Measurements from ENCODE around the gene LTO1. TPM values are rescaled to one million over a fixed set of nuclear protein-coding genes. Genes with fewer than 3 reads are reported as not detected.

Gene LTO1
- total RNA-seq, 1 donor from 2014 or later, result 20.0 TPM

DNA sequence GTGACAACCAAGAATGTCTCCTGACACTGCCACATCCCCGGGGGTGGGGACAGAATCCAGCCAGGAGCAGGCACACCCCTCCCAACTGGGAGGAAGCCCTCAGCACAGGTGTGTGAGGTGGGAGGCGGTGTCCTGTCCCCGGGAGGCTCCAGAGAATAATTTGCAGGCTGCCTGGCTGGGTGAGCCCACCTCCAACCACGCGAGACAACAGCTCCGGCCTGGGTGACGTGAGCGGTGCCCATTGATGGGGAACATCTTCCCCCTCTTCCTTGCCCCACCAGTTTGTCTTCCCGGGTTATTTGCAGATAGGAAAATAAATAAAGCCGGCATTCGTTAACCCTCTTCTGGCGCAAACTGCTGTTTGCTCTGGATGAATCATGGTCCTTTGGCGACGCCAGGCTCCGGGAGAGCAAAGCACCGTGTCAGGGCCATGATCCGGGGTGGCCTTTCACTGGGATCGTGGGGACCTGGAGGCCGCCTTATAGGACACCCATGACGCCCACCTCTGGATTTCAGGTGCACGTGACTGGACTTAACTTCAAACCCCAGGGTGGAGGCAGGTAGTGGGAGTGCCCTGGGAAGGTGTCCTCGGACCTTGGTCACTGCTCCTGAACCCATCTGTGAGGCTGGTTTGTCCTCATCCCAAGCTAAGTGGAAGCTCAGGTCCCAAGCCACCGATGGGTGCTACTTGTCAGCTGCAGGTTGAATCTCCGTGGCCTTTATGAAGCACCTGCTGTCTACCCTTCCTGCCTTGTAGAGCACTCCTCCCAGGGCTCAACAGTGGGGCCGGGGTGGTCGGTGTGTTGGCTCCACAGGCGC, 20.3 kb downstream of the LTO1 start:
- peaks cover 15% of the 10 kb centered on the region for H3K4me1 ChIP-seq (ENCODE audit: insufficient read depth, low read length)
- peaks cover 10% of the 10 kb centered on the region for H3K79me2 ChIP-seq (ENCODE audit: insufficient read depth, low read length)
- Mint-ChIP-seq H3K27ac (ENCODE audit: unreplicated experiment) (peak overlapping the region; percentile 34), H3K4me3 (ENCODE audit: unreplicated experiment) (no peak overlapping the region), H3K9me3 (ENCODE audit: unreplicated experiment) (no peaks in the 10 kb centered on the region), H3K36me3 (ENCODE audit: low read depth, unreplicated experiment) (peaks cover 13% of the 10 kb centered on the region), H3K27me3 (ENCODE audit: low read depth, unreplicated experiment) (peaks cover 2% of the 10 kb centered on the region), H3K4me1 (ENCODE audit: low read depth, unreplicated experiment) (peaks cover 7% of the 10 kb centered on the region)
- no peak overlapping the region for H2AFZ ChIP-seq (ENCODE audit: low read depth, low read length)
- no peak overlapping the region for H3K27ac ChIP-seq (ENCODE audit: low read depth, low read length)
- DNase-seq (ENCODE audit: low read depth) (no peak), FAIRE-seq (no peak)
- no peaks in the 10 kb centered on the region for H3K9me3 ChIP-seq (ENCODE audit: insufficient read depth, low read depth, low read length)
- no peak overlapping the region for H3K4me3 ChIP-seq (ENCODE audit: insufficient read depth, low read depth, low read length)
- H3K4me2 ChIP-seq (ENCODE audit: low read length), result no peak overlapping the region
- H4K20me1 ChIP-seq (ENCODE audit: insufficient read depth, low read length), result peaks cover 52% of the 10 kb centered on the region
- H3K36me3 ChIP-seq (ENCODE audit: insufficient read depth, low read length), result peaks cover 36% of the 10 kb centered on the region
- no peaks in the 10 kb centered on the region for H3K27me3 ChIP-seq (ENCODE audit: insufficient read depth, low read length)
- no peak overlapping the region for H3K9ac ChIP-seq (ENCODE audit: low read length)
- TF ChIP-seq, protein P1, sequence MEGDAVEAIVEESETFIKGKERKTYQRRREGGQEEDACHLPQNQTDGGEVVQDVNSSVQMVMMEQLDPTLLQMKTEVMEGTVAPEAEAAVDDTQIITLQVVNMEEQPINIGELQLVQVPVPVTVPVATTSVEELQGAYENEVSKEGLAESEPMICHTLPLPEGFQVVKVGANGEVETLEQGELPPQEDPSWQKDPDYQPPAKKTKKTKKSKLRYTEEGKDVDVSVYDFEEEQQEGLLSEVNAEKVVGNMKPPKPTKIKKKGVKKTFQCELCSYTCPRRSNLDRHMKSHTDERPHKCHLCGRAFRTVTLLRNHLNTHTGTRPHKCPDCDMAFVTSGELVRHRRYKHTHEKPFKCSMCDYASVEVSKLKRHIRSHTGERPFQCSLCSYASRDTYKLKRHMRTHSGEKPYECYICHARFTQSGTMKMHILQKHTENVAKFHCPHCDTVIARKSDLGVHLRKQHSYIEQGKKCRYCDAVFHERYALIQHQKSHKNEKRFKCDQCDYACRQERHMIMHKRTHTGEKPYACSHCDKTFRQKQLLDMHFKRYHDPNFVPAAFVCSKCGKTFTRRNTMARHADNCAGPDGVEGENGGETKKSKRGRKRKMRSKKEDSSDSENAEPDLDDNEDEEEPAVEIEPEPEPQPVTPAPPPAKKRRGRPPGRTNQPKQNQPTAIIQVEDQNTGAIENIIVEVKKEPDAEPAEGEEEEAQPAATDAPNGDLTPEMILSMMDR (IDR thresholded peaks at IDR 0.05; ENCODE audit: insufficient read depth, low read depth, low read length), result no peak
- no peak for TF ChIP-seq EZH2 (IDR thresholded peaks at IDR 0.05; ENCODE audit: insufficient read depth, low read length)

DNA sequence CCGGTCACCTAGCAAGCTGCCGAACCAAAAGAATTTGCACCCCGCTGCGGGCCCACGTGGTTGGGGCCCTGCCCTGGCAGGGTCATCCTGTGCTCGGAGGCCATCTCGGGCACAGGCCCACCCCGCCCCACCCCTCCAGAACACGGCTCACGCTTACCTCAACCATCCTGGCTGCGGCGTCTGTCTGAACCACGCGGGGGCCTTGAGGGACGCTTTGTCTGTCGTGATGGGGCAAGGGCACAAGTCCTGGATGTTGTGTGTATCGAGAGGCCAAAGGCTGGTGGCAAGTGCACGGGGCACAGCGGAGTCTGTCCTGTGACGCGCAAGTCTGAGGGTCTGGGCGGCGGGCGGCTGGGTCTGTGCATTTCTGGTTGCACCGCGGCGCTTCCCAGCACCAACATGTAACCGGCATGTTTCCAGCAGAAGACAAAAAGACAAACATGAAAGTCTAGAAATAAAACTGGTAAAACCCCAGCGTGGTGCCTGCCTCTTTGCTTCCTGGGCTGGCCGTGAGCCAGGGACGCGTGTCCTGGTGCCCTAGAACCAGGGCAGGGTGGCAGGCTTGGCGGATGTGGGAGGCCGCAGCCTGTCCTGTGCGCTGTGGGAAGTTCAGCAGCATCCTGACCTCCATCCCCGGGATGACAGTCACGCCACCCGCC, 21.0 kb downstream of the LTO1 start:
- no peaks in the 10 kb centered on the region for H3K9me3 ChIP-seq (ENCODE audit: insufficient read depth, low read depth, low read length)
- H3K4me3 ChIP-seq (ENCODE audit: insufficient read depth, low read depth, low read length), result no peak overlapping the region
- Mint-ChIP-seq H3K4me1 (ENCODE audit: low read depth, unreplicated experiment) (peaks cover 7% of the 10 kb centered on the region), H3K27me3 (ENCODE audit: low read depth, unreplicated experiment) (no peaks in the 10 kb centered on the region), H3K9me3 (ENCODE audit: unreplicated experiment) (no peaks in the 10 kb centered on the region), H3K27ac (ENCODE audit: unreplicated experiment) (peak overlapping the region; percentile 34), H3K36me3 (ENCODE audit: low read depth, unreplicated experiment) (peaks cover 11% of the 10 kb centered on the region), H3K4me3 (ENCODE audit: unreplicated experiment) (no peak overlapping the region)
- peaks cover 59% of the 10 kb centered on the region for H4K20me1 ChIP-seq (ENCODE audit: insufficient read depth, low read length)
- H3K27ac ChIP-seq (ENCODE audit: low read depth, low read length), result no peak overlapping the region
- DNase-seq (ENCODE audit: low read depth) (no peak), FAIRE-seq (no peak)
- no peak overlapping the region for H2AFZ ChIP-seq (ENCODE audit: low read depth, low read length)
- no peak overlapping the region for H3K4me2 ChIP-seq (ENCODE audit: low read length)
- no peaks in the 10 kb centered on the region for H3K27me3 ChIP-seq (ENCODE audit: insufficient read depth, low read length)
- H3K36me3 ChIP-seq (ENCODE audit: insufficient read depth, low read length), result peaks cover 44% of the 10 kb centered on the region
- peaks cover 18% of the 10 kb centered on the region for H3K79me2 ChIP-seq (ENCODE audit: insufficient read depth, low read length)
- peaks cover 18% of the 10 kb centered on the region for H3K4me1 ChIP-seq (ENCODE audit: insufficient read depth, low read length)
- TF ChIP-seq, protein P1 (IDR thresholded peaks at IDR 0.05; ENCODE audit: insufficient read depth, low read depth, low read length), result no peak
- TF ChIP-seq EZH2 (IDR thresholded peaks at IDR 0.05; ENCODE audit: insufficient read depth, low read length), result no peak
- H3K9ac ChIP-seq (ENCODE audit: low read length), result no peak overlapping the region
